GM21528 (cell line): Measurements from ENCODE around the gene KREMEN1.

ENCODE experiments used
- ATAC-seq: cut with Tn5 transposase; IDR thresholded peaks from one replicate; pipeline ENCODE4 v1.9.1; 2021; ENCODE audit warnings: mild to moderate bottlenecking, moderate library complexity; ENCODE audit not compliant: unreplicated experiment, low FRiP score

The KREMEN1 gene

DNA sequence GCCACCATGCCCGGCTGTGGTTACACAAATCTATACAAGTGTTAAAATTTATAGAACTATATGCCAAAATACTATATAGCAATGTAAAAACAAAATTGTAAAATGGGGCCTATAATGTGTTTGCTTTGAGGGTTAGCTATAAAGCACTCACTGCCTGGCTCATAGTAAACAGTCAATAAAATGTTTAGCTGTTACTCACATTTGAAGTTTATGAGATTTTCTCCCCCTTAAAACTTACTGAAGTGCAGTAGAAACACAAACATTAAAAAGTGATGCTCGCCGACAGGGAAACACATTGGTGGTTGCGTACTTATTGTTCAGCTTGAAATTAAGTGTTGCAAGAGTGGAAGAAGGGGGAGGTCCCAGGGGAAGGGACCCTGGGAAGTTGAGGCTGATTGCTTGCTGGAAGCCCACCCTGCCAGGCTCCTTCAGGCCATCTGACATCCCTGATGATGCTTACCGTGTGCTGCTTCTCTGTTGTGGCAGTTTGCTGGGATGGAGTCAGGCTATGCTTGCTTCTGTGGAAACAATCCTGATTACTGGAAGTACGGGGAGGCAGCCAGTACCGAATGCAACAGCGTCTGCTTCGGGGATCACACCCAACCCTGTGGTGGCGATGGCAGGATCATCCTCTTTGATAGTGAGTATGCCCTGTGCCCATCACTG is 52.1 kb downstream of the KREMEN1 start:
- ATAC-seq: no peak

DNA sequence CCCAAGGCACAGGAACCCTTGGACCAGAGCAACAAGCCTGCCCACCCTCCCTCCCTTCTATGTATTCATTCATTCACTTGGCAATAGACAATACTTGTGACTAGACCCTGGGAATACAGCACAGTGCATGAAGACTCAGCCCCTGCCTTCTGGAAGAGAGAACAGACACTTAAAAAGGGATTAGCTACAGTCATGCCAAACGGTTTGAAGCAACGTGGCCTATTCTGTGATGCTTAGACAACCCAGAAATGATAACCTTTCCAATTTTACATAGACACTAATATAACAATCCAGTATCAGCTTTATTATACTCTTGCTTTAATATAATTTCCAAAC is 52.6 kb downstream of the KREMEN1 start:
- no peak for ATAC-seq

DNA sequence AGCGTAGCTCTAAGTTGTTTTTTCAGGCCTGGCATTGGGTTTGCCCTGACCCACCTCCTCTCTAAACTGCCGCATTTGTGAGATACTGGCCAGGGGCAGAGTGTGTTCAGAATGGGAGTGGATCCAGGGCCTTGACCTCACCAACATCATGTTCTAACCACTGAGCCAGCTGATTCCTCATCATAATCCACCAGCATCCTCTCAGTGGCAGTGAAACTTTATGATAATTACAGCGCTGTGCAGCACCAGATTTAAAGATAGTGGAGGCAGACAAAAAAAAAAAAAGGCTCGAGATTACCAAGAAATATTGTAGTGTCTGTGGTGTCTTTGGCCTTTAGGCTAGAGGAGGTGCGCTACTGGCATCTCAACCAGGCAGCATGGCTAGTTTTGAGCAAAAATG is 53.0 kb downstream of the KREMEN1 start:
- no peak for ATAC-seq

DNA sequence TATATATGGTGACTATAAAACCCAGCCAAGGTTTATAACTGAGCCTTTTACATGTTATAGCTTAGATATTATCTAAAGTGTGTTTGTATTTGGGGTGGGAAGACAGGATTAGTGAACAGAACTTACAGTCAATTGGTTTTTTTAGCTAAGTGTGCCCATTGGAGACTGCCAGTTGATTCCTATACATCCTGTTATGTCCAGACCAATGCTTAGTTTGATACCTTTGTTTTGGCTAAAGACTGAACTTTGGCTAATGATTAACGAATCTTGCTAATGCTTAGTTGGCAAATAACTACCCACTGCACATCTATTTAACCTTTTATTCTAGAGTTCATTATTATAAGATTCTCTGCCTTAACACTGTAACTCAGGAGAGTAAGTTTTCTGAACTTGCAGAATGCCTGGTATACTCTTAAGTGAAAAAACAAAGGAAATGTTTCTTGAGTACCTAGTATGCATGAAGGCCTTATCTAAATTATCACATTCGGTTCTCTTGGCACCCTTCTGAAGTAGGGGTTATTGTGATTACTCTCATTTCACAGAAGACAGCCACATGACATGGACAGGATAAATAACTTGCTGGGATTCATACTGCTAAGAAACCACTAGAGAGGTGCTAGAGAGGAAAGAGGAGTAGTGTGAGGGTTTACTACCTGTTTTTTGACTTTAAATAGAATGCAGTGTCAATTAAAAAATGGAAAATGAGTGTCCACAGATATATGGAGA is 54.0 kb downstream of the KREMEN1 start:
- ATAC-seq: no peak

DNA sequence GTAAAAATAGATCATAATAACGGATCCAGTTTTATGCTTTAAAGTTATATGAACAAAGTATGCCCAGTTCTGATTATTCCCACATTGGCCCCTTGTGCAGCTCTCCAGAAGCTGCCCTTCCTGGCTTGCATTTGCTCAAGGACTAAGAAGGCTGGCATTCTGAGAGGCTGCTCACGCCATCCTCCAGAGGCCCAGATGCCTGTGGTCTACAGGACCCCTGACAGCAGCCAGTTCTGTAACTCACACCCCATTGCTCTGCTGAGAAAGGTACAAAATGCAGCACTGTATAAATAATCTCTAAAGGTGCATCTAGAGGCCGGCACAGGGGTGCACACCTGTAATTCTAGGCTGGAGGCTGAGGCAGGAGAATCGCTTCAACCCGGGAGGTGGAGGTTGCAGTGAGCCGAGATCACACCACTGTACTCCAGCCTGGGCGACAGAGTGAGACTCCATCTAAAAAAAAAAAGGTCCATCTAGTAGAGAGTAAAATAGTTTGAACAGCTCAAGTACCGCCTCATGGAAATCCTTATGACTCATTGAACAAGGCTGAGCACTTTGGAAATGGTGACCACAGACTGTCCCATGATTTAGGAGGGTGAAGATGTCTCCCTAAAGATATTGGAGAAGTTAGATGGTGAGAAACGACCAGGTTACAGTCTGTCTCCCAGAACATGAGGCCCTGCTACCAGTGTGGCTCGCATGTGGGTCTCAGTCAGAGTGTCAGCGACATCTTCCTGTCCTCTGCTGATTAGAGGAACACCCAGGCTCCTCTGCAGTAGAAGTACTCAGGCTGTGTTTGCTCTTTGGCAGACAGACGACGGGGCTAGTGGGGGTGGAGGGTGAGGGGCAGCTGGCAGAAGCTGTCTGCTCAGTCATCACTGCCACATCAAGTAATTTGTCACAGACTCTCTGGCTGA is 56.3 kb downstream of the KREMEN1 start:
- no peak for ATAC-seq

DNA sequence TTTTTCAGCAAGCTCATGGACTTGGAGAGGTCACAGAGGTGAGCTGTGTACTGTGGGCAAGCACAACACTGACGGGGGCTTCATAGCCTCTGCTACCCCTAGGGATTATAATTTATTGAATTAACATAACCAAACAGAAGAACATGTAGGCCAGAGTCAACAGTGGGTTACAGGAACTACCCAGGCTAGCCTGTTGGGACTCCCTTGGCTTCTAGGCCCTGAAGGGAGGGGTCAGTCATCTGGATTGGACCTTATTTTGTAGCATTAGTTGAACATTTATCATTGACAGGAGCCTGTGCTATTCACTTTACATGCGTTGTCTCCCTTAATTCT is 56.9 kb downstream of the KREMEN1 start:
- ATAC-seq: no peak

DNA sequence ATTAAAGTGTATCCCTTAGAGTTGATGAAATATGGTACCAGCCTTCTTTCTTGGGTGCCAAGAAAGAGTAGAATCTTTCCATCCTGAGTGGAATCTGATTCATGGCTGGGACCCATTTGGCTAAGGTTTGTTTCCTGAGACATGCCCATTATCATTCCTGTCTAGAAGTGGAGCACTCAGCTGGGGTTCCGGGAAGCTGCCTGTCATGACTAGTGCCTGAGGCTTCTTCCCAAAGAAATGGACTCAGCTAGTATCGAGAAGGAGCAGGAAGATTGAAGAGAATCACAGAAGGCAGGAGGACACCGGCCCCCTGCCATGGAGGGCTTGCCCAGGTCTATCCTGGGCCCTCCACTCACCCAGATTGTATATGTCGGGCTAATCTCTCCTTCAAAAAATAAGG is 57.6 kb downstream of the KREMEN1 start:
- ATAC-seq: no peak

DNA sequence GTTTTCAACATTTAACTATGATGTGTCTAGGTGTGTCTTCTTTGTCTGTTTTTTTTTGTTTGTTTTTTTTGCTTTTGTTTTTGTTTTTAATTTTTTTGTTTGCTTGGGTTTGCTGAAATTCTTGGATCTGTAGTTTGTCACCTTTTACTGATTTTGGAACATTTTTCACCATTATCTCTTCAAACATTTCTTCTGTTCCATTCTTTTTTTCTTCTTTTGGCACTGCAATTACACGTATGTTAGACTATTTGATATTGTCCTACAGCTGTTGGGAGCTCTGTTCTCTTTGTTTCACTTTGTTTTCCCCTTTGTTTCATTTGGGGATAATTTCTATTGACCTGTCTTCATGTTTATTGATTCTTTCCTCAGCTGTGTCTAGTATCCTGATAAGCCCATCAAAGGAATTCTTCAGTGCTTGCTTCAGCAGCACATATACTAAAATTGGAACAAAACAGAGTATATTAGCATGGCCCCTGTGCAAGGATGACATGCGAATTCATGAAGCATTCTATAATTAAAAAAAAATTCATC is 60.8 kb downstream of the KREMEN1 start:
- ATAC-seq: no peak

DNA sequence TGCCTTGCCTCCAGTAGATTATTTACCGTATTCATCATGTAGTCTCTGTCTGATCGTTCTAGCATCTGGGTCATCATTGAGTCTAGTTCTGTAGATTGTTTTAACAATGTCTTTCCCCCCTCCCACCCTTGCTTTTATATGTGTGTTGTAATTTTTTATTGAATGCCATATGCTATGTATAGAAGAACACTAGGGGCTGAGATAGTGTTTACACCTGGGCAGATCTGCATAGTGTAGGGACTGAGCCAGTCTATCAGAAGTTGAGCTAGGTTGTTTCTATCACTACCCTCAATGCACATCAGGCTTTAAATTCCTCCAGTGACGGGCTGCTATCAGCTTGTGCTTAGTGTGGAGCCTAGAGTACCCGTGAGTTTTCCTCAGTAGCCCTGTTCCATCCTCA is 61.6 kb downstream of the KREMEN1 start:
- ATAC-seq: no peak

DNA sequence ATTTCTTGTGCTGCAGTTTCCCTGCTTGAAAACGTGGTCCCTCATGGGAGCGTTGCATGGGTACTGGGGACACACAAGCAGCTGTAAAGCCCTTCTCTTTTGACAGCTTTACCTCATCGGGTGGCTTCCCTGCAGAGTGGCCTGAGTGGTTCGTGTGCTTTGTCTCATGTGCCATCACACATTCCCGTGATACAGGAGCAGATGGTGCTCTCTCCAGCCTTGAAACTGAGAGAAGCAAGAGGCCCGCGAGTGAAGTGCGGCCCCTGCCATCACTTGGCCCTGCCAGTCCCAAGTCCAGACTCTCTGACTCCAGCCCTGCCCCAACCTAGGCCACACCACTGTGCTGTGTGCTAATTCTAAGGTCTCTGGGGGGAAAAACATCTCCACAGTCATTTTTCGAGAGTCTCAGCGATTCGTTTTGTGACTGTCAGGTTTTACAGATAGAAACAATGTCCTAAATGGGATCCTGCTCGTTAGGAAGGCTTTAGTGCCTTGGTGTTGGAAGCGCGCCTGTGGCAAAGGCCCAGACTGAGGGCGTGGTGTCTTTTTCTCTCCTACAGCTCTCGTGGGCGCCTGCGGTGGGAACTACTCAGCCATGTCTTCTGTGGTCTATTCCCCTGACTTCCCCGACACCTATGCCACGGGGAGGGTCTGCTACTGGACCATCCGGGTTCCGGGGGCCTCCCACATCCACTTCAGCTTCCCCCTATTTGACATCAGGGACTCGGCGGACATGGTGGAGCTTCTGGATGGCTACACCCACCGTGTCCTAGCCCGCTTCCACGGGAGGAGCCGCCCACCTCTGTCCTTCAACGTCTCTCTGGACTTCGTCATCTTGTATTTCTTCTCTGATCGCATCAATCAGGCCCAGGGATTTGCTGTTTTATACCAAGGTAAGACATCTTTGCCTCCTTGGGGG is 64.2 kb downstream of the KREMEN1 start:
- ATAC-seq: no peak

DNA sequence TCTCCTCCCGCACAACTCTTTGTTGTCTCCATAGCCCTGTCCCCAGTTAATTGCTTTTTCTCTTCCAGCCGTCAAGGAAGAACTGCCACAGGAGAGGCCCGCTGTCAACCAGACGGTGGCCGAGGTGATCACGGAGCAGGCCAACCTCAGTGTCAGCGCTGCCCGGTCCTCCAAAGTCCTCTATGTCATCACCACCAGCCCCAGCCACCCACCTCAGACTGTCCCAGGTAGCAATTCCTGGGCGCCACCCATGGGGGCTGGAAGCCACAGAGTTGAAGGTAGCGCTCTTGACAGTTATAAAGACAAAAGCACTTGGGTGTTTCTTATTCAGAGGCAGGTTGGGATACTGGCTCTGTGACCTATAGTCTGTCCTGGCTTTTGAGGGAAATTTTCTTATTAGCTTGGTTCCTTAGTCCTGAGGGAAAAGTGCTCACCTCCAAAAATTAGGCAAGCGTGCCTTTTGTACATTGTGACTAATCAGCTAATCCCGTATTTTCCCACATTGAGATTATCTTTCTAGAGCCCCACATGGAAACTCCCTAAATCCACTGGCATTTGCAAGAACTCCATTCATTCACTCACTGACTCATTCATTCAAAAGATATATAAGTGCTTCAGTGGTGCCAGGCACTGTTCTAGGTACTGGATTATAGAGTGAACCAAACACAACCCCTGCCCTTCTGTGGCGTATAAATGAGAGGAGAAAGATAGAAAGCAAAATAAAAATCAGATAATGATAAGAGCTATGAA is 65.9 kb downstream of the KREMEN1 start:
- no peak for ATAC-seq

DNA sequence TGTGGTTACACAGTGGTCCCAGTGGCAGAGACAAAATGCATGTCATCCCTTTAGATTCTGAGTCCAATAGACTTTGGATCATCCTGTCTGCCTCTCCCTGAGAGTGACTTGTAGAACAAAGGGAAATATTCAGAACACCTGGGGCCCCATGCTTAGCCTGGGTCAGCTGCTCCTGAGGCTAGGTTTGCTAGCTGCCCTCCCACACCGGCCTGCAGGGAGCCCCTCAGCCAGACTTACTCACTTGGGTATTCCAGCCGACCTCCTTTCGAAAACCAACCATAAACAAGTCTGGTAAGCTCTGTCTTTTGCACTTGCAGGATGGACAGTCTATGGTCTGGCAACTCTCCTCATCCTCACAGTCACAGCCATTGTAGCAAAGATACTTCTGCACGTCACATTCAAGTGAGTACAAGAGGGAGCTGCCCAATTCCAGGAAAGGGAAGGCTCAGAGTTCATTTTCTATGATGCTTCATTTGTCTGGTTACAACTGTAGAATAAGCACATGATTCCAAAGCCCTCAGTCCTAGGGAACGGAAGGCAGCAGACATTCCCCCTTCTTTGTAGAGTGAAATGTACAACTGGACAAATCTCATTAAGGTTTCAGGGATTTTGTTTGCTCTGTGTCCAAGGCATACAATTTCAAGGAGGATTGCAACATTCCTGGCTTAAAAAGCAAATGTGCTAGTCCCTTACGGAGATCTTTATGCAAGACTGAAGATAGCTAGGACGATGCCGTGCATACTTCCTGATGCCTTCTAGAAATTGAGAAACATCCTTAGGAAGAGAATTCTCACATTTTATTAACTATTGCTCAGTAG is 67.3 kb downstream of the KREMEN1 start:
- no peak for ATAC-seq

DNA sequence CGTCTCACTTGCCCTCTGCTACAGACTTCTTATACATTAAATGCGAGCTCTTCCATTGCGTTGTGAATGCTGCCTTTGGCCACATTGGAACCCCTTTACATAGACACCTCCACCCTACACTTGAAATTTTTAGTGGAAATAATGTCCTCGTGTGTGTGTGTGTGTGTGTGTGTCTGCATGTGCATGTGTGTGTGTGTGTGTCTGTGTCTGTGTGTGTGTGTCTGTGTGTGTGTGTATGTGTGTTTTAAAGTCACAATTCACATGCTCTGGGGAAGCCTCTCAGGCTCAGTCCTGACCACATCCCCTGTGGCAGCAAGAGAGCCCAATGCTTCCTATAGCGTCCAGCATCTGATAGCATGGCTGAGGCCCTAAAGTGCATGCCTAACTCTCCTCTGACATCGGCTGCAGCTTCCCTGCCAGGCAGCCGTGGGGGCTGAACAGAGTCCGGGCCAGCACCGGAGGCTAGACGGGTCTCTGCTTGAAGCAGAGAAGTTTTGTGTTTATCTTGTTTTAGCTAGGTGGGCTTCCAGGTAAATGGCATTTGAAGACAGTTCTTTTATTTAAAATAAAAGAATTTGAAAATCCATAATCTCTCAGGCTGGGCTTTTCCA is 68.3 kb downstream of the KREMEN1 start:
- ATAC-seq: no peak

DNA sequence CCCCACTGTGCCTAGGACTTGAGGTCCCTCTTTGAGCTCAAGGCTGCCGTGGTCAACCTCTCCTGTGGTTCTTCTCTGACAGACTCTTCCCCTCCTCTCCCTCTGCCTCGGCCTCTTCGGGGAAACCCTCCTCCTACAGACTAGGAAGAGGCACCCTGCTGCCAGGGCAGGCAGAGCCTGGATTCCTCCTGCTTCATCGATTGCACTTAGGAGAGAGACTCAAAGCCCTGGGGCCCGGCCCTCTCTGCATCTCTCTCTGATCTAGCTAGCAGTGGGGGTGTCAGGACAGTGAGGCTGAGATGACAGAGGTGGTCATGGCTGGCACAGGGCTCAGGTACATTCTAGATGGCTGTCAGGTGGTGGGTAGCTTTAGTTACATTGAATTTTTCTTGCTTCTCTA is 69.3 kb downstream of the KREMEN1 start:
- no peak for ATAC-seq

DNA sequence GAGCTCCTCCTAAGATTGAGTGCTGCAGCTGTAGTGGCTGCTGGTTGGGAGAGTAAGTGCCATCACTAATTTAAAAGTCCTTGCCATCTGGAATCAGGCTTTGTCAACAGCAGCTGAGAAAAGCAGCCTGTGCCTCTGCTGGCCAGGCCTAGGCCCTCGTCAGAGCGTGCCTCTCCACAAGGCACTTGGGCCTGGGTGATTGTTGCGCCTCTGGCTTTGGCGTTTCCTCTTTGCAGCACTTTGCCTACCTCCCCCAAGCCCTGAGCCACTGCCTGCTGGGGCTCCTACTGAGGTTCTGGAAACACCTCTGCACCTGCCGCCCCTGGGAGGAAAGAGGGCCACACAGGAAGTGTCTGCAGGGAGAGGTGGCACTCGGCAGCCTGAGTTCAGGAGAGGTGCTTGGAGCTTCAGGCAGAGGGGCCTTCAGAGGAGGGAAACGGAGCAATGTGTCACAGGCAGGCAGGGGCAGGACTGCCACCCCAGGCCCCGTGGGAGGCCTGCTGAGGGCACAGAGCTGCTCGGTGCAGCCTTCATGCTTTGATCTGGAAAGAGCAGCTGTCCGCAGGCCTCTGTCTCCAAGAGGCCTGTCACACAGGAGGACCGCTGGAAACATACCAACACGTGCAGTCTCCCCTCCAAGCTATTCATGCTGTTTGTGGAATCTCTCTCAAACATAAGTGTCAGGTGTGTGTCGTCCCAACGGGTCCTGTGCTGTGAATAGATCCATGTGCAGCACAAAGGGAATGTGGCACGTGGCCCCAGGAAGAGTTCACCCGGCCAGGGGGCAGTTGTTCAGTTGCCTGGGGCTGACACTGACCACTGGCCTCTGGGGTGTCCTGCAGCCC is 71.3 kb downstream of the KREMEN1 start:
- ATAC-seq: no peak

DNA sequence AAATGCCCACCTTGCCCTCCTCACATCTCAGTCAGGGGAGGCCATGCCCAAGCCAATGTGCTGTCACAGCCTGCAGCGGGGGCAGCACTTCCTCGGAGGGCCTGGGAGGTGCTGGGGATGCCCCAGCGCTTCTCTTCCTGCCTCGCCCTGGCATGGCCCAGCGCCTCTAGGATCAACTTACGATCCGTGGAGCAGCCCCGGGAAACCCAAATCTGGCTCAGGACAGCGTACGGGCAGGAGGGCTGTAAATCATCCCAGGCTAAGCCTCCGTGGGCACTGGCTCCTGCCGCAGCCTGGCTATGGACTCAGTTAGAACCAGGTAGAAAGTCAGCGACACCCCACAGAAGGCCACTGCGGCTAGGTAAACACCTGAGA is 71.9 kb downstream of the KREMEN1 start:
- ATAC-seq: no peak

DNA sequence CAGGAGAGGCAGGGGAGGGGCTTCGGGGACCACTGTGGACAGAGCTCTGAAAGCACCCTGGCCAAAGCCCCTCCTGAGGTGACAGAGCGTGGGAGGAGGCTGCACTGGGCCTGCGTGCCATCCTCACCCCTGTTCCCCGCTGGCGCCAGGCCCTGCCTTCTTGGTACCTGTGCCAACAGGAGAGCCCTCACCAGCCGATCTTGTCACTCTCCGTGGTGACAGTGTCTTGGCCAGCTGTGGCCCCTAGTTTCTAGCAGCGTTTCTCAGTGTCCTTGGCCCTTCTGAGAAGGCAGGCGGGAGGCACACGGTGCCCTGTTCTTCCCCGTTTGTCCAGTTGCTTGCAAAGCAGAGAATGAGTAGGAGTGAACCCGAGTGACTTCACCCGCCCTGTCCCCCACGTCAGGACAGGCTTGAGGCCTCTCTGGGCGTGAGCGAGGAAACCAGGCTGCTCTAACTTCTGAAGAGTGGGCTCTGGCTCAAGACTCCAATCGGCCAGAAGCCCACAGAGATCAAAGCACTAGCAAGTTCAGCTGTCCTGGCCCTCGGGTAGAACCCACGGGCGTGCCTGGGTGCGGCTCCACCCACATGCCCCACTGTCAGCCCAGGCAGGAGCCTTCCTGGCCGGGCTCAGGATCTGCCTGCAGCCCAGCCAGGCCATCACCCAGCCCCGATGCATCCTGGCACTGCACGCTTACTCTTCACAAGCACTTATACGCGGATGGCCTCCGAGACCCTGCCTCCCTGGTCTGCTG is 72.7 kb downstream of the KREMEN1 start:
- ATAC-seq: no peak
